Activated naive CD8-positive, alpha-beta T cell treated with anti-CD3 and anti-CD28 coated beads for 36 hours (primary cell): ENCODE data around the gene HOXA3. TPM values are rescaled to one million over a fixed set of nuclear protein-coding genes. Genes with fewer than 3 reads are reported as not detected.

Experiments used
- DNase-seq: peaks from one replicate; pipeline ENCODE4 v3.0.0; 2021
- H3K27ac Mint-ChIP-seq: one replicate; pipeline ENCODE4 v1.8.0; 2022; ENCODE audit warnings: mild to moderate bottlenecking, moderate library complexity, mixed read lengths
- H3K27me3 Mint-ChIP-seq: one replicate; pipeline ENCODE4 v1.8.0; 2022; ENCODE audit warnings: mild to moderate bottlenecking, mixed read lengths
- H3K36me3 Mint-ChIP-seq: one replicate; pipeline ENCODE4 v1.8.0; 2021; ENCODE audit warnings: mild to moderate bottlenecking, mixed read lengths
- H3K4me1 Mint-ChIP-seq: one replicate; pipeline ENCODE4 v1.8.0; 2021; ENCODE audit warnings: mixed read lengths
- H3K4me3 Mint-ChIP-seq: one replicate; pipeline ENCODE4 v1.8.0; 2022; ENCODE audit warnings: mild to moderate bottlenecking, moderate library complexity, mixed read lengths
- H3K9me3 Mint-ChIP-seq: one replicate; pipeline ENCODE4 v1.8.0; 2022; ENCODE audit warnings: mixed read lengths
- total RNA-seq, 2 experiments: library from RNA; stranded (reverse); gene quantifications; one replicate each; pipeline ENCODE4 v1.2.3, GENCODE V29; 2021

HOXA3 gene
- total RNA-seq = not detected

DNA sequence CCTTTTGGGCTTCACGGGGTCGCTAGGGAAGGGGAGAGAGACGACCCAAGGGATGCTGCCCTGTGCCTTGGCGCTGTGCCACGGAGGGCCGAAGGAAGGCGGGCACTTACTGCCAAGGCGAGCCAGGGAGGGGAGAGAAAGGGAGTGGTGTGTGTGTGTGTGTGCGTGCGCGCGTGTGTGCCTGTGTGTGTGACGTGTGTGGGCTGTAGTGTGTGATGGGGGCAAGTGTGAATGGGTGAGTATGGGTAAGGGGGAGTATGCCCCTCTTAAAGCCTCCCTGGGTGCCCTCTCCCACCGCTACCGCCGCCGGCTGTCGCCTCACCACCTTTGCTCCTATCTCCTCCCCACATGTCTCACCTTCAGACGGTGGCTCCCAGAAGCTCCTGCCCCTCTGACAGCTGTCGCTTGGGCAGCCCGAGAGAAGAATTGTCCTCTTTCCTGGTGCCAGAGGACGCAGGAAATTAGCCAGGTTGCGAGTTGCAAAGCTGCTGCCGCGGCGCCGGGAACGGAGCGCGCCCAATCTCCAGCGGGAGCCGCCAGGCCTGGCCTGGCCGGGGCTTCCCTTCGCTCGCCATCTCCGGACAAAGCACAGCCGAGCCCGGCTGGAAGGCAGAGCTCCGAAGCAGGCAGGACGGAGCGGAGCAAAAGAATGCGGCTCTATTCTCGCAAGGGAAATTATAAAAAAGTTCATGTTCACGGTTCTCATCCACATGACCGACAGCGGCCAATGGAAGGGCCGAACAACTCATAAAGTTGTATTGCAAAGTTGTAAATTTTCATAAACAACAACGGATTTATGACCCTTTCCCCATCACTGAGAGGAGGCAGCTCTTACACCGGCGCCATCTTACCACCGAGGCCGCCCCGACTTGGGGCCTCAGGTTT lies at the start of gene HOXA3:
Gene HOXA3 (minus strand): TSS at position 653 of the 885 bp plus-strand sequence. CDS start 41,943 bp downstream, outside the sequence.
- Mint-ChIP-seq H3K27ac (no peak within 1 kb of the TSS), H3K9me3 (no peaks in the 10 kb centered on the region), H3K4me3 (peak within 1 kb of the TSS; percentile 64), H3K36me3 (peaks cover 2% of the 10 kb centered on the region), H3K27me3 (peaks cover 100% of the 10 kb centered on the region), H3K4me1 (peaks cover 40% of the 10 kb centered on the region)
- no peak for DNase-seq

DNA sequence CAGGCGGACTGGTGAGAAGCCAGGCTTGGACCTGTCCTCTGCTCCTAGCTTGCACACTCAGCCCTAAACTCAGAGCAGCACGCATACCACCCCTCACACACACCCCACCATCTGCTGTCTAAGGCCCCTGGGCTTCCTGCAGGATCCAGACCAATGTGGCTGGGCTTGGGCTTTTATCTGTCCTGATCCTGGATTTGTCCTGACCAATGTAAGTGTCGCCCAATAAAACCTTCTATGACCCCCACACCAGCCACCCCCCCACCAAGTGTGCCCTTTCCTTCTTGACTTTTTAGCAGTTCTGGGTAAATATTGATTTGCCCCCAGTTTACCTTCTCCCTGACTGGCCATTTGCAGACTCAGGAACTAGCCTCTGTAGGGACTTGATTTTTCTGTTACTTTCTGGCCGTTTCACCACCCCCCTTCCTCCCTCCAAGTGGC lies 49.2 kb upstream of the HOXA3 start:
- peaks cover 33% of the 10 kb centered on the region for H3K4me1 Mint-ChIP-seq
- peaks cover 94% of the 10 kb centered on the region for H3K27me3 Mint-ChIP-seq
- no peak for DNase-seq
- peaks cover 3% of the 10 kb centered on the region for H3K36me3 Mint-ChIP-seq
- no peak overlapping the region for H3K27ac Mint-ChIP-seq
- H3K4me3 Mint-ChIP-seq = no peak overlapping the region
- no peaks in the 10 kb centered on the region for H3K9me3 Mint-ChIP-seq

DNA sequence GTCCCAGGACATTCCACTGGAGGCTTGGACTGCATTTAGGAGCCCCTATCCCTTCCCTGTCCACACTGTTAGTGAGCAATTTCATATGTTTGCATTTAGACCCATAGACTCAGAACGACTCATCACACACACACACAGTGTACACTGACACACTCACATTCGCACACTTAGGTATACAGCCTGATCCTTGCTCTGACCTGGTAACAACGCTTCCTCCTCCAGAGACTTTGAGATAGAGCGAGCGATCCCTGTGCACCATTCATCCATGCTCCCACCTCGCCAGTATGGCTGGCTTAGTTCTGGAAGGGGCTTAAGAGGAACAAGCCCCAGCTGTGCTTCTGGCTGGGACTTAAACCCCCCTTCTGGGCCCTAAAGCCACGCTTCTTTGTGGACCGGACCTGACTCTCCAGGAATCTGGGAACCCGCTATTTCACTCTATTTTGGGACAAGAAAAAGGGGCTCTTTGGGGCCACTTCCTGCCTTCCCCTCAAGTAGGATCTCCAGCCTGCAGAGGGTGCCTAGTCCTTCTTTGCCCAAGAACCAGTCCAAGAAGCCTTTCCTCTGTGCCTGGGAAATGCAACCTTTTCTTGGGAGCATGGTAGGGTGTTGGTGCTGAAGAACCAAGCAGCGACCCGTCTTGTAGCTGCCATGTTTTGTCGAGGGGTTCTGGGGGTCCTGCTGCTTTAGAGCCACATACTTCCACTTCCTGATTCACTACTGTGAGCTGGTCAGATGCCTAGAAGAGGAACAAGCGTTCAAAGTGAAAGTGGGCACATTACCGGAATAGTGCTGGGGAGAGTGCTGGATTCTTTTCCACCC lies 48.6 kb upstream of the HOXA3 start:
- H3K4me1 Mint-ChIP-seq = peaks cover 33% of the 10 kb centered on the region
- H3K36me3 Mint-ChIP-seq = peaks cover 2% of the 10 kb centered on the region
- no peaks in the 10 kb centered on the region for H3K9me3 Mint-ChIP-seq
- H3K4me3 Mint-ChIP-seq = no peak overlapping the region
- DNase-seq = no peak
- H3K27ac Mint-ChIP-seq = no peak overlapping the region
- H3K27me3 Mint-ChIP-seq = peaks cover 93% of the 10 kb centered on the region

DNA sequence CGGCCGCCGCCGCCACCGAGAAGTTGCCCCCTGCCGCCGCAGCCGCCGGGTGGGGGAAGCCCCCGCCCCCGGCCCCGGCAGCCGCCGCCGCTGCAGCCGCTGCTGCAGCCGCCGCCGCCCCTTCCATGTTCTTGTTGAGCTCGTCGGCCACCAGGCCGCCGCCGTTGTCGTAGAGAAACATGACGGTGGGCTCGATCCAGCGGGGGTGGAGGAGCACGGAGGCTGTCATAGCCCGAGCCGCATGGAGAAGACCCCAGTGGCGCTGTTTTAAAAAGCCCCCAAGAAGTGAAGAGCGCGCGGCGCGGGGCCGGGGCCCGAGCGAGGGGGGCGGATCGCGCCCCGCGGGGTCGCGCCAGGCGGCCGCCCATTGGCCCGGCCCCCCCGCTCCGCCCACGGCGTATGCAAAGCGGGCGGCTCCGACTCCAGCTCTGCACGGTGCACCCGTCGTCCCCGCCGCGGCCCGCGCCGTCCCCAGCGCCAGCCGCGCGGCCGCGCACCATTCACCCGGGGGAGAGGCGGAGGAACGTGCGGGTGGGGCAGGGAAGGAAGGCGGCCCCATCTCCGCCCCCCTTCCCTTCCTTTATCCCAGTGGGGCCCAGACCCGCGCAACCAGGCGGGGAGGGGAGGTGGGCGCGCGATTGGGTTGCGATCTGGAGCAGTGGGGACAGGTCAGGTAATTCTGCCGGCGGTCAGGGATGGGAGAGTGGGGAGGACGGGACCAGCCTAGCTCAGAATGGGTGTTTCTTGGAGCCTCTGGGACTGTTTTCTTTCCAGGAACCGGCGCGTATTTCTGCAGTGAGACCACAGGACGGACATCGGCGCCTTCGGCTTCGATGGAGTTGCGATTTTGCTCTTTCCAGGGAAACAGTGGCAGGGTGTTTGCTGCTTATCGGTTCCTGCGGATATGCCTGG lies 47.7 kb upstream of the HOXA3 start, which contains the start of gene HOXA13:
Gene HOXA13 (minus strand): TSS at position 243 of the 912 bp plus-strand sequence. CDS start 14 bp downstream, at position 229.
- Mint-ChIP-seq H3K9me3 (no peaks in the 10 kb centered on the region), H3K4me3 (peak within 1 kb of the TSS; percentile 79), H3K27ac (no peak within 1 kb of the TSS), H3K4me1 (peaks cover 28% of the 10 kb centered on the region), H3K36me3 (no peaks in the 10 kb centered on the region), H3K27me3 (peaks cover 91% of the 10 kb centered on the region)
- peak; percentile 52 for DNase-seq

DNA sequence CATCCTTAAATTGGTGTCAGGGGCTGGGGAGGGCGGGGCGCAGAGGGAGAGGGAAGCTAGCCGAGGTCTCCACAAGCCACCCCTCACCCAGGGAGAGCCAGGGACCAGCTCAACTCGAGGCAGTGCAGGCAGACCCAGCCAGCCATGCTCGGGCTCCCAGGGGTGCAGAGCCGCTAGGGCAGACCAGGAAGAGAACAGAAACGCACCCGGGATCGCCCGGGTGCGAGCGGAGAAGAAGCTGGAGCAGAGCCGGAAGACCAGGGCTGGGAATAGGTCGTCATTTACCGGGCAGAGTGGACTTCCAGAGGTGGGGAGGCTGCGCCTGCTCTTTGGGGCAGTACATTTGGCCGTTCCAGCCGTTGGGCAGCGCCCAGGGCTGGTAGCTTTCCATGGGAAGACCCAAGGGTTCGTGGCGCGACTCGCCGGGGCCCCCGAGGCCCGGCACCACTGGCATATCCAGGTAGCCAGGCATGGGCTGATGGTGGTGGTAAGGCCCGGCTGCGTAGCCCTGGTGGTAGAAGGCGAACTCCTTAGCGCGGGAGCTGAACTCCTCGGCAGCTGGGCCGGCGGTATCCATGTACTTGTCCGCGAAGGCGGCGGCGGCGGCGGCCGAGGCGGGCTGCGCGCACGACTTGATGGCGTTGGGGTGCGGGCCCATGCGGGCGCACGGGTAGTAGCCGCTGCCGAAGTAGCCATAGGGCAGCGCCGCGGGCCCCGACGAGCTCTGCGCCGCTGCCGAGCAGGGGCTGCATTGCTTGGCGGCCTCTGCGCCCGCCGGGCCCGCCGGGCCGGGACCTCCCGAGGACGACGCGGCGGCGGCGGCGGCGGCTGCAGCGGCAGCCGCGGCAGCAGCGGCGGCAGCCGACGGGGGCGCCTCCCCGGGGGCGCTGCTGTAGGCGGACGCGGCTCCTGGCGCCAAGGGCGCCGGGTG lies 46.8 kb upstream of the HOXA3 start:
- Mint-ChIP-seq H3K27ac (no peak overlapping the region), H3K9me3 (no peaks in the 10 kb centered on the region), H3K27me3 (peaks cover 91% of the 10 kb centered on the region), H3K4me3 (peak overlapping the region; percentile 45), H3K36me3 (no peaks in the 10 kb centered on the region), H3K4me1 (peaks cover 26% of the 10 kb centered on the region)
- no peak for DNase-seq

DNA sequence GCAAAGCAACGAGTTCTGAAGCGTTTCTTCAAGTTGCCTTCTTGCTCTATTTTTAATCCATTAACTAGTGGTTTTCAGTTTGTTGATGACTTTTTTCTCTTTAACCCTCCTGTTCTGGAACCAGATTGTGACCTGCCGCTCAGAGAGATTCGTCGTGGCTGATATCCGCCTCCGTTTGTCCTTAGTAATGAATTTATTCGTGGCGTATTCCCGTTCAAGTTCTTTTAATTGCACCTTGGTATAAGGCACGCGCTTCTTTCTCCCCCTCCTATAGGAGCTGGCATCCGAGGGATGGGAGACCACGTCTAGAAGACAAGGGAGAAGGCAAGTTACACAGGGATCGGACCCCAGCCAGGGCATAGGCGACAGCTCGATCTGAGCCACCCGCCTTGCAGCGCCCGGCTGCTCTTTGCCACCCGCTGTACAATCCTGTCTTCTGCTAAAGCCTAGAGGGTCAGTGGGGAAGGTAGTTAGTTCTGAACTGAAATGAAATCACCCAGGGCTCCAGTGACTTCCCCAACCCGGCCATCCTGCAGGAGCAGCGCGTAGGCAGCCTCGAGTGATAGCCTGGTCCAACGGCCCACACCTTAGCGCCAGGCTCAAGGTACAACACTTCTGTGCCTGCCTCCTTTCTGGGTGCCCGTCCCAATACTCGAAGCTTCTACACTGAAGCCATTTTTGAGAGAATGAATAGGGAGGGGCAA lies 45.9 kb upstream of the HOXA3 start:
- Mint-ChIP-seq H3K4me3 (no peak overlapping the region), H3K27me3 (peaks cover 91% of the 10 kb centered on the region), H3K4me1 (peaks cover 30% of the 10 kb centered on the region), H3K9me3 (no peaks in the 10 kb centered on the region), H3K27ac (no peak overlapping the region), H3K36me3 (no peaks in the 10 kb centered on the region)
- DNase-seq = no peak

DNA sequence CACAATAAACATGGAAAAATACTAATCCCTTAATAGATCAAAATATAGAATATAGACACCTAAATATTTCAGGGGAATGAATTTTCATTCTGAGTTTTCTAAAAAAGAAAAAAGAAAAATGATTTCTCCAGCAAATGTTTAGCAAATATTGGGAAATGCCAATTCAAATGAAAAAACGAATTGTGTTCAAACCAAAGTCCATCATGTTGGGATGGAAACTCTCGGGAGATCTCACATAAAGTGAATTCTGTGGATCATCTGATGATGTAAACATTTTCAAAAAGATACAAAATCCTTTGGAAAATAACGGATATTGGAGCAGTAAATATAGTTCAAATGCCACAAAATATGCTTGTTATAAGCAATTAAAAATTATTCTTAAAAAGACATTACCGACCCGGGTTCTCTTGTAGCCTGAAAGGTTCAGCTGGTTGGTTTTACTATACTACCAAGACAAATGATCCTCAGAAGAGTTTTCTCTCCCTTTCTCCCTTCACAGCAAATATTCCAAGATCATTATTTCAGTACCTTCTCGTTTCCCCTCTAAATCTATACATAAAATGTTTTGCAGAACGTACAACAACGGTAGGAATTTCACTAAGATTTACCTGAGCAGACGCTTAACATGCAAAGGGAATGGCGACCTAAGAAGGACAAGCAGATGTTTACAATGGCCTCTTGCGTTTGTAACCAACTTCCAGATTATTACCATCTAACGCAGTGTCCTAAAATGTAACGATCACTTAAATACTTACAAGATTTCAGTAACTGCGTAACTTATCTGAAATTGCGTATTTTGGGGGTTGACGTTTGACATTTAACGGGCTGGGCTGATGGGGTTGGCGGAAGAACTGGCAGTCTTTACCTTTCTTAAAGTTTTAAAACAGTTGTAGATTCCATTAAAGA lies 45.0 kb upstream of the HOXA3 start:
- no peak for DNase-seq
- H3K27ac Mint-ChIP-seq = no peak overlapping the region
- H3K36me3 Mint-ChIP-seq = no peaks in the 10 kb centered on the region
- H3K4me3 Mint-ChIP-seq = no peak overlapping the region
- H3K27me3 Mint-ChIP-seq = peaks cover 89% of the 10 kb centered on the region
- no peaks in the 10 kb centered on the region for H3K9me3 Mint-ChIP-seq
- H3K4me1 Mint-ChIP-seq = peaks cover 31% of the 10 kb centered on the region

DNA sequence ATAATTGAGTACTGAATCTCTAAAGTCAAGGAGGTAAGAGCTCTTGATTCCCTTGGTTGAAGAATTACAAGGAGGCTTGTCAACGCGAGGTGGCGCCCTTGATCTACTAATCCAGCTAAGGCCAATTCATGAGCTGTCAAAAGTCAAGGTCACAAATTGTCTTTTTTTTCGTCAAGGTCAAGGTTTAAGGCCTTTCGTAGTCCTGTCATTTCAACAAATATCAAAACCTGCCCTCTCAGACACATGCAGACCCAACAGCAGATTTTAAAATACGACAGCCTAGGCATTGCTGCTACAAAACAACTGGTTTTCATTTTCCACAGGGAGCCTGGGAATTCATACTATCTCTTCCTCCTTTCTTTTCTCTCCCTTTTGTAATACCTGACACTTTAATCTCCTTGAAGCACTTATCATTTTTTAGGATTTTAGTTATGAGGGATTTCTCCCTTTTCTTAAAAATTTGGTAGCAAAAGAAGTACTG lies 43.9 kb upstream of the HOXA3 start:
- Mint-ChIP-seq H3K4me1 (peaks cover 28% of the 10 kb centered on the region), H3K4me3 (no peak overlapping the region), H3K27me3 (peaks cover 89% of the 10 kb centered on the region), H3K36me3 (no peaks in the 10 kb centered on the region), H3K27ac (no peak overlapping the region), H3K9me3 (no peaks in the 10 kb centered on the region)
- DNase-seq = peak; percentile 71

DNA sequence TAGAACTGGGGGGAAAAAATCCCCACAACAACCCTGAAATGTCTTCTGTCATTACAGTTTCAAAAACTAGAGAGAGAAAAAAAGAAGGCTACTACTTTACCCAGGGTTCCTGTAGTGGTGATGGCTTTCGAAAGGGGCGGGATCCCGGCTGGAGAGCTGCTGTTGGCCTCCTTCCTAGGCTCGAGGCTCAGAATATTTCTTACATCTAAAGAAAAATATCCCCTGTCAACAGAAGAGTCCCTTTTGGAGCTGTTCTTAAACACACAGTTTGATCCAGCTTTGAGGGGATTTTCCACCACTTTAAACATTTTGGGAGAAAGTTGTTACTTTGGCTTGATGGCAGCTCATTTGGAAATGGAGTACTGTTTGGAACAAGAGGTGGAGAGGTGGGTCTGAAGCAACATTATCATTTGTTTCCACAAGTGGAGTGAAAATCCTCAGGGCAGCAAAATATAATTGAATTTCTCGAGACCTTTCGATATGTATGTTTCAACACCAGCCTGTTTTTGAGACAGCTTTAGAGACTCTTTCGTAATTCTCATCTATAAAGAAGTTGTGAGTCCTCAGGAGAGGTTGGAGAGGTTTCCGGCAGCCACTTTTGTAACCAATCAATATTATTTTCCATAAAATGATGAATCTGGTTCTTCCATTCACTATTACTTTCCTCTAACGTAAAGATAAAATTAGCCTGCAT lies 42.5 kb upstream of the HOXA3 start:
- Mint-ChIP-seq H3K4me3 (no peak overlapping the region), H3K27me3 (peaks cover 91% of the 10 kb centered on the region), H3K27ac (no peak overlapping the region), H3K36me3 (no peaks in the 10 kb centered on the region), H3K4me1 (peaks cover 18% of the 10 kb centered on the region), H3K9me3 (no peaks in the 10 kb centered on the region)
- DNase-seq = no peak

GRCh38 chr7:27194002-27194352 lies 41.6 kb upstream of the HOXA3 start:
- no peak overlapping the region for H3K27ac Mint-ChIP-seq
- H3K9me3 Mint-ChIP-seq = no peaks in the 10 kb centered on the region
- no peak overlapping the region for H3K4me3 Mint-ChIP-seq
- no peak for DNase-seq
- no peaks in the 10 kb centered on the region for H3K36me3 Mint-ChIP-seq
- H3K4me1 Mint-ChIP-seq = peaks cover 21% of the 10 kb centered on the region
- H3K27me3 Mint-ChIP-seq = peaks cover 95% of the 10 kb centered on the region

GRCh38 chr7:27193335-27194001 lies 41.1 kb upstream of the HOXA3 start:
- no peak for DNase-seq
- H3K4me3 Mint-ChIP-seq = no peak overlapping the region

More at GRCh38 chr7:27193335-27194001, 41.1 kb upstream of the HOXA3 start:
- H3K27me3 Mint-ChIP-seq = peaks cover 95% of the 10 kb centered on the region
- no peaks in the 10 kb centered on the region for H3K36me3 Mint-ChIP-seq
- no peaks in the 10 kb centered on the region for H3K9me3 Mint-ChIP-seq
- H3K4me1 Mint-ChIP-seq = peaks cover 26% of the 10 kb centered on the region
- H3K27ac Mint-ChIP-seq = no peak overlapping the region
